Panc1 (cell line): ENCODE results near the gene HYDIN.

Experiments used
- POLR2AphosphoS5 ChIP-seq: IDR thresholded peaks from 2 replicates; pipeline ENCODE4 v1.6.1; 2012; ENCODE audit warnings: mild to moderate bottlenecking, low read depth, low read length, moderate library complexity
- REST ChIP-seq, 2 experiments: IDR thresholded peaks; 2 replicates each; pipeline ENCODE4 v1.6.1; 2011 to 2012; ENCODE audit warnings: low read depth in 2 of 2, control low read depth in 1 of 2, low read length in 1 of 2, mild to moderate bottlenecking in 1 of 2, moderate library complexity in 1 of 2; ENCODE audit not compliant: insufficient read depth in 1 of 2
- SIN3A ChIP-seq: IDR thresholded peaks from 2 replicates; pipeline ENCODE4 v1.6.1; 2012; ENCODE audit warnings: low read depth, mild to moderate bottlenecking, low read length, moderate library complexity, borderline replicate concordance; ENCODE audit not compliant: insufficient read depth
- TCF7L2 ChIP-seq: IDR thresholded peaks from 2 replicates; pipeline ENCODE4 v1.6.1; 2011; ENCODE audit warnings: mild to moderate bottlenecking, low read depth, low read length, inconsistent platforms
- TF ChIP-seq, protein P1 (sequence below): fragments of 450-650 bp; IDR thresholded peaks from 2 replicates; pipeline ENCODE4 v1.5.1; 2017; ENCODE audit warnings: mild to moderate bottlenecking

- no peak for TF ChIP-seq POLR2AphosphoS5
- TF ChIP-seq, protein P1, sequence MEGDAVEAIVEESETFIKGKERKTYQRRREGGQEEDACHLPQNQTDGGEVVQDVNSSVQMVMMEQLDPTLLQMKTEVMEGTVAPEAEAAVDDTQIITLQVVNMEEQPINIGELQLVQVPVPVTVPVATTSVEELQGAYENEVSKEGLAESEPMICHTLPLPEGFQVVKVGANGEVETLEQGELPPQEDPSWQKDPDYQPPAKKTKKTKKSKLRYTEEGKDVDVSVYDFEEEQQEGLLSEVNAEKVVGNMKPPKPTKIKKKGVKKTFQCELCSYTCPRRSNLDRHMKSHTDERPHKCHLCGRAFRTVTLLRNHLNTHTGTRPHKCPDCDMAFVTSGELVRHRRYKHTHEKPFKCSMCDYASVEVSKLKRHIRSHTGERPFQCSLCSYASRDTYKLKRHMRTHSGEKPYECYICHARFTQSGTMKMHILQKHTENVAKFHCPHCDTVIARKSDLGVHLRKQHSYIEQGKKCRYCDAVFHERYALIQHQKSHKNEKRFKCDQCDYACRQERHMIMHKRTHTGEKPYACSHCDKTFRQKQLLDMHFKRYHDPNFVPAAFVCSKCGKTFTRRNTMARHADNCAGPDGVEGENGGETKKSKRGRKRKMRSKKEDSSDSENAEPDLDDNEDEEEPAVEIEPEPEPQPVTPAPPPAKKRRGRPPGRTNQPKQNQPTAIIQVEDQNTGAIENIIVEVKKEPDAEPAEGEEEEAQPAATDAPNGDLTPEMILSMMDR, result no peak
- TF ChIP-seq REST (IDR thresholded peaks at IDR 0.05; ENCODE audit: insufficient read depth in 1 of 2, low read depth in 2 of 2, low read length in 1 of 2), result no peak
- TF ChIP-seq TCF7L2, result no peak
- no peak for TF ChIP-seq SIN3A
Measured at GRCh38 chr16:70777973-70778406, 452.5 kb downstream of the HYDIN start.
